K562 (cell line): Measurements from ENCODE around the gene ARHGAP25. TPM values are rescaled to one million over a fixed set of nuclear protein-coding genes. Genes with fewer than 3 reads are reported as not detected.

ENCODE experiments used
- ATAC-seq: fragments of 200-7000 bp; cut with Tn5 transposase; 3 replicates; pipeline ENCODE4 v1.9.1; 2020; ENCODE audit warnings: moderate library complexity
- BruUV-seq: library from RNA; stranded (reverse); fragments of 400-500 nt; replicated peaks from 2 replicates; lab custom pipeline; 2021; lab: Mats Ljungman, UMichigan
- CTCF ChIA-PET: fragments of 300-600 bp; formaldehyde crosslinking; extraction: SDS; loops from one replicate; lab custom pipeline; 2021; ENCODE audit warnings: low intra/inter-chr PET ratio; lab: Yijun Ruan, JAX
- POLR2A ChIA-PET: fragments of 300-600, 350-650 bp; sonication (Branson Sonifier 250); formaldehyde crosslinking; extraction: SDS; loops from one replicate; lab custom pipeline; 2021; ENCODE audit warnings: antibody characterized with exemption, inconsistent platforms; lab: Yijun Ruan, JAX
- DNase-seq, 4 experiments: peaks; one replicate each; pipeline versions ENCODE4 v3.0.0 to v3.0.0-alpha.2; 2011 to 2018; ENCODE audit warnings: low spot score in 3 of 4, mixed read lengths in 3 of 4; ENCODE audit errors: extremely low read depth in 1 of 4
- FAIRE-seq: peaks from 2 replicates; lab custom pipeline; 2011; peaks lifted over from hg19 to GRCh38; lab: Jason Lieb, UNC
- H2AFZ ChIP-seq: 2 replicates; pipeline ENCODE4 v1.6.0; 2011; ENCODE audit warnings: low read depth, low read length, control low read depth, inconsistent platforms
- H3K27ac ChIP-seq: fragments of 200-600 bp; 3 replicates; pipeline ENCODE4 v1.8.0; 2011; ENCODE audit warnings: low read depth, mild to moderate bottlenecking, control low read depth, inconsistent platforms, low read length, moderate library complexity, mixed read lengths; ENCODE audit errors: extremely low read depth
- H3K27me3 ChIP-seq, 2 experiments: fragments of 300-600 bp in 1 of 2; 2 replicates in 1 of 2; 3 replicates in 1 of 2; pipeline versions ENCODE4 v1.6.0 to v1.8.0; 2011; ENCODE audit warnings: inconsistent platforms in 2 of 2, low read length in 2 of 2, mild to moderate bottlenecking in 1 of 2, mixed read lengths in 1 of 2, moderate library complexity in 1 of 2; ENCODE audit not compliant: control insufficient read depth in 2 of 2, insufficient read depth in 2 of 2
- H3K36me3 ChIP-seq: fragments of 300-600 bp; 3 replicates; pipeline ENCODE4 v1.8.0; 2011; ENCODE audit warnings: mild to moderate bottlenecking, low read length, inconsistent platforms; ENCODE audit not compliant: control insufficient read depth, insufficient read depth
- H3K4me1 ChIP-seq, 2 experiments: fragments of 200-600 bp in 1 of 2; replicated peaks in 1 of 2; 2 replicates in 1 of 2; 3 replicates in 1 of 2; pipeline versions ENCODE4 v1.5.1 to v1.8.0; 2011; ENCODE audit warnings: inconsistent platforms in 2 of 2, low read length in 2 of 2, mild to moderate bottlenecking in 1 of 2, mixed read lengths in 1 of 2, moderate library complexity in 1 of 2; ENCODE audit not compliant: control insufficient read depth in 2 of 2, insufficient read depth in 2 of 2
- H3K4me2 ChIP-seq: 2 replicates; pipeline ENCODE4 v1.6.1; 2011; ENCODE audit warnings: low read length, control low read depth, inconsistent platforms, mixed read lengths; ENCODE audit not compliant: insufficient read depth
- H3K4me3 ChIP-seq: fragments of 200-600 bp; sonication (generic), shearing (Covaris generic); 2 replicates; pipeline ENCODE4 v1.5.1; 2016; ENCODE audit warnings: control low read depth, inconsistent platforms
- H3K79me2 ChIP-seq: fragments of 200-600 bp; 3 replicates; pipeline ENCODE4 v1.8.0; 2011; ENCODE audit warnings: low read length, inconsistent platforms; ENCODE audit not compliant: control insufficient read depth, insufficient read depth
- H3K9ac ChIP-seq, 2 experiments: 2 replicates each; pipeline versions ENCODE4 v1.6.0 to v1.6.1; 2011; ENCODE audit warnings: low read depth in 2 of 2, low read length in 2 of 2, control low read depth in 1 of 2, inconsistent platforms in 1 of 2, mild to moderate bottlenecking in 1 of 2, mixed read lengths in 1 of 2; ENCODE audit not compliant: insufficient read depth in 1 of 2
- H3K9me1 ChIP-seq: one replicate; pipeline ENCODE4 v1.6.0; 2011; ENCODE audit warnings: inconsistent platforms, mild to moderate bottlenecking, low read length, moderate library complexity; ENCODE audit not compliant: control insufficient read depth, insufficient read depth
- H3K9me3 ChIP-seq: replicated peaks from 2 replicates; pipeline ENCODE4 v1.5.1; 2011; ENCODE audit warnings: low read depth, low read length, inconsistent platforms; ENCODE audit not compliant: control insufficient read depth, insufficient read depth
- H4K20me1 ChIP-seq: replicated peaks from 2 replicates; pipeline ENCODE4 v1.6.1; 2011; ENCODE audit warnings: low read length, inconsistent platforms, mixed read lengths; ENCODE audit not compliant: control insufficient read depth, insufficient read depth
- CBFA2T2 ChIP-seq: fragments of 450-650 bp; conservative IDR thresholded peaks from 2 replicates; pipeline ENCODE4 v1.6.1; 2017; ENCODE audit warnings: mild to moderate bottlenecking
- HDAC1 ChIP-seq, 2 experiments: fragments of 450-650 bp; IDR thresholded peaks; 2 replicates each; pipeline ENCODE4 v1.6.1; 2016 to 2017; ENCODE audit warnings: inconsistent platforms in 1 of 2, mild to moderate bottlenecking in 1 of 2, moderate library complexity in 1 of 2
- KDM2B ChIP-seq: fragments of 250-450 bp; sonication (Bioruptor Pico); IDR thresholded peaks from 2 replicates; pipeline ENCODE4 v1.8.0; 2021; ENCODE audit warnings: mild to moderate bottlenecking, moderate library complexity
- POLR2AphosphoS5 ChIP-seq: IDR thresholded peaks from 2 replicates; pipeline ENCODE4 v1.6.1; 2011; ENCODE audit warnings: mild to moderate bottlenecking, low read depth, low read length, moderate library complexity; ENCODE audit not compliant: control insufficient read depth, insufficient read depth
- SAFB ChIP-seq: fragments of 200-400 bp; formaldehyde crosslinking; IDR thresholded peaks from 2 replicates; pipeline ENCODE4 v1.6.1; 2017; ENCODE audit warnings: low read depth, low read length, borderline replicate concordance
- SP2 ChIP-seq: IDR thresholded peaks from 2 replicates; pipeline ENCODE4 v1.6.1; 2011; ENCODE audit warnings: mild to moderate bottlenecking, low read depth, low read length, moderate library complexity; ENCODE audit not compliant: poor library complexity, severe bottlenecking; ENCODE audit errors: extremely low read depth
- SRF ChIP-seq, 2 experiments: fragments of 250-450, 450-650 bp in 1 of 2; sonication (Bioruptor Pico) in 1 of 2; sonication (generic) in 1 of 2; formaldehyde crosslinking; IDR thresholded peaks; 2 replicates each; pipeline versions ENCODE4 v1.5.0 to v1.5.1; 2020 to 2022; ENCODE audit warnings: mild to moderate bottlenecking in 1 of 2, missing genetic modification reagents in 1 of 2
- STAT5A ChIP-seq: IDR thresholded peaks from 2 replicates; pipeline ENCODE4 v1.6.1; 2012; ENCODE audit warnings: low read length, inconsistent platforms, borderline replicate concordance
- ZHX1 ChIP-seq: fragments of 150-350 bp; conservative IDR thresholded peaks from 2 replicates; pipeline ENCODE4 v1.6.1; 2014; ENCODE audit warnings: low read length
- ZNF12 ChIP-seq: sonication (generic); formaldehyde crosslinking; IDR thresholded peaks from 2 replicates; pipeline ENCODE4 v1.4.0; 2020; ENCODE audit warnings: mild to moderate bottlenecking, missing genetic modification reagents
- ZNF124 ChIP-seq: sonication (generic); formaldehyde crosslinking; IDR thresholded peaks from 2 replicates; pipeline ENCODE4 v1.8.1; 2022; ENCODE audit warnings: missing genetic modification reagents
- ZNF76 ChIP-seq: fragments of 250-450 bp; sonication (Bioruptor Pico); IDR thresholded peaks from 2 replicates; pipeline ENCODE4 v1.4.0; 2020; ENCODE audit warnings: mild to moderate bottlenecking, moderate library complexity, borderline replicate concordance
- WGBS: fragments of 100-300 bp; shearing (Covaris generic); methylation state at CpG from one replicate; pipeline ENCODE4 v1.1.6; 2016; ENCODE audit warnings: low coverage, mixed read lengths; ENCODE audit not compliant: insufficient coverage; ENCODE audit errors: missing lambda C conversion rate; 5-methylcytosine and 5-hydroxymethylcytosine counted together
- in situ Hi-C: fragments of 300-500 bp; cut with MboI; formaldehyde crosslinking; loops from 4 replicates; pipeline ENCODE4 v1.15.0; 2018; ENCODE audit warnings: inconsistent platforms, mixed read lengths
- intact Hi-C: fragments of 100-400 bp; cut with micrococcal nuclease; formaldehyde crosslinking; loops from 2 replicates; pipeline ENCODE4 v1.14.2; 2022
- polyA plus RNA-seq, 8 experiments: library from polyadenylated mRNA; depleted of rRNA in 4 of 8; stranded (reverse) in 5 of 8; unstranded in 3 of 8; fragments of >200 nt; fragmentation: Nextera tagmentation in 2 of 8; fragmentation: Illumina TruSeq in 1 of 8; extraction: Ambion mirVana in 2 of 8; extraction: Trizol in 1 of 8; gene quantifications; 2 replicates each; pipeline versions ENCODE4 v1.2.1 to v1.2.3, GENCODE V29; 2011 to 2014; ENCODE audit warnings: inconsistent platforms in 1 of 8, missing spikeins in 1 of 8
- total RNA-seq, 7 experiments: library from RNA; depleted of rRNA in 6 of 7; stranded (reverse); fragments of >200 nt in 6 of 7; fragmentation: Illumina TruSeq in 2 of 7; extraction: Trizol in 2 of 7; gene quantifications; 2 replicates each; pipeline versions ENCODE4 v1.2.1 to v1.2.3, GENCODE V29; 2011 to 2021; ENCODE audit warnings: low replicate concordance in 1 of 7
- TF ChIP-seq, protein P1 (sequence below): fragments of 250-450 bp; sonication (Bioruptor Pico); IDR thresholded peaks from 2 replicates; pipeline ENCODE4 v1.8.0; 2022; ENCODE audit warnings: moderate library complexity, mild to moderate bottlenecking, inconsistent platforms

ARHGAP25 gene
- total and polyA plus RNA-seq, 9 of the 15 experiments (the other 6 are each of a cell fraction or from before 2014, with no cell fraction given): 4.9 to 14.8 (median 10.7) TPM

- Histone ChIP-seq H3K79me2 (no peaks in the 10 kb centered on the region), H3K4me1 (peaks cover 2 to 10% of the 10 kb centered on the region in 2 experiments; a peak in 4 of 5 replicates), H3K9me3 (peaks cover 2% of the 10 kb centered on the region; the same call in 1 of the 2 replicates), H3K27ac (no peak overlapping the region), H4K20me1 (no peaks in the 10 kb centered on the region), H3K4me3 (no peak overlapping the region), H2AFZ (peak overlapping the region; percentile 56; the same call in 1 of the 2 replicates), H3K36me3 (no peaks in the 10 kb centered on the region), H3K4me2 (no peak overlapping the region), H3K9me1 (no peaks in the 10 kb centered on the region), H3K9ac (no peak overlapping the region), H3K27me3 (no peaks in the 10 kb centered on the region)
- no peak for ATAC-seq
- in situ Hi-C loops (no loop called here), intact Hi-C loops (no loop called here)
- ChIA-PET POLR2A (no interaction called here), CTCF (interaction anchor here (0.6 kb wide), 1 partner anchor 77 kb away, joined by 3 read pairs; no protein-coding TSS in a partner anchor)
- DNase-seq: no peak
- 55% methylated on average over 4 of the region's 5 CpGs for WGBS
- BruUV-seq: no TSS peak
- TF ChIP-seq CBFA2T2 (no peak), POLR2AphosphoS5 (no peak), ZNF76 (CRISPR knock-in tag) (no peak), ZNF12 (CRISPR knock-in tag) (no peak), ZNF124 (CRISPR knock-in tag) (no peak), ZHX1 (no peak), SAFB (no peak), KDM2B (CRISPR knock-in tag) (no peak), SP2 (no peak), SRF (CRISPR knock-in tag; IDR thresholded peaks at IDR 0.05) (no peak), STAT5A (no peak), HDAC1 (IDR thresholded peaks at IDR 0.05) (no peak)
- TF ChIP-seq, protein P1, sequence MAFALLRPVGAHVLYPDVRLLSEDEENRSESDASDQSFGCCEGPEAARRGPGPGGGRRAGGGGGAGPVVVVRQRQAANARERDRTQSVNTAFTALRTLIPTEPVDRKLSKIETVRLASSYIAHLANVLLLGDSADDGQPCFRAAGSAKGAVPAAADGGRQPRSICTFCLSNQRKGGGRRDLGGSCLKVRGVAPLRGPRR: no peak
- no peak for FAIRE-seq
Observed at GRCh38 chr2:68686178-68686577, 48.4 kb upstream of the ARHGAP25 start.
